SIG-M5 treated with dmso at 0.1 percent for 504 hours (cell line): ENCODE data around the gene PITX2.

Source experiments
- DNase-seq: peaks from one replicate; lab custom pipeline; 2025; ENCODE audit not compliant: unreplicated experiment; lab: John Stamatoyannopoulos, UW

Gene PITX2

DNA sequence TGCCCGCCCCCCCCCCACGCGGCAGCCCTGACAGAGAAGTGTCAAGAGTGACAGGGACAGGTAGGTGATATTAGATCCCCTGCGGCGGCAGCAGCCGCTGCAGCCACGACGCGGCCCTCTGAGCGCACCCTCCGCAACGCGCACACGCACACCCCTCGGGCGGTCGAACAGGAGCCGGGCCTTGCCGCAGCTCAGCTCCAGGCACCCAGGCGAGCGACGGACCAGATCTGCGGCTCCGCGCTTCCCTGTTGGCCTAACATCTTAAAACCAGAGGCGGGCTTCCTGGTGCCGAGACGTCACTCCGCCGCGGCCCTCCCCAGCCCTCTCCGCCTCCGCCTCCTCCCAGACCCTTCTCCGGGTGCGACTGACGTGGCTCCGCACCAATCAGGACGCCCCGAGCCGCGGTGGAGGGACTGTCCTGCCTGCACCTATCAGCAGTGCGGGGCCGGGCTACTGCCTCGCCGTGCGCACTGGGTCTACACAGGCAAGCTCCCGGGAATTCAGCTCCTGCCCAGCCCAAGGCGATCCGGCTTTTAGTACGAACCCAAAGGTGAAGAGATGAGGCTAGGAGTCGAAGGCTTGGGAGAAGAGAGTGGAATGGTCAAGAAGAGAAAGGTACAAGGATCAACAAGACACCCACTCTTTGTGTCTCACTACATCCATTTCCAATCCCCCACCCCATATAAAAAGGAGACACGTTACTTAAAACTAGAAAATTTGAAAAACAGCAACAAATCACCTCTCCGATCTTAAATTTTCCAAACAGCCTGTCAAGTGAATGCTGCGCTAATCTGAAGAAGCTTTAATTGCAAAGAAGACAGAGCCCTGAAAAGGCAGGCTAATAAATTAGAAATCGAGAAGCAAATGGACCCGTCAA, at the start of gene PITX2:
PITX2 (minus strand) TSS at position 237 of the 877 bp plus-strand sequence. CDS start 617 bp downstream, outside the sequence.
- DNase-seq = peak; percentile 69

DNA sequence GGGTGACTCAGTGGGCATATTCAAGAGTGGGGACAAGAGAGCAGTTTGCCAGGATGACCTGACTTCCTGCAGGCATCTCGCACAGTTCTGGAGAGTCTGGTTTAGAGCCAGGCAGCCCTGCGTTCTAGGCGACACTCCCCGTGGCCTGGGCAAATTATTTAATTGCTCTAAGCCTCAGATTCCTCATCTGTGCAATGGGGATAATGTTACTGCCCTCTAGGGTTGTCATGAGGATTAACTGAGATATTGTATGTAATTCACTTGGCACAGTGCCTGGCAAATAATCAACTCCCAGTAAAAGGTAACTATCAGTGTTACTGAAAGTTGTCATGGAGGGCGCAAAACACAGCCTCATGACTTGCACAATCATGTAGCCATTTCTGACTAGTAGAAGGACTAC, 48.8 kb upstream of the PITX2 start:
- no peak for DNase-seq

DNA sequence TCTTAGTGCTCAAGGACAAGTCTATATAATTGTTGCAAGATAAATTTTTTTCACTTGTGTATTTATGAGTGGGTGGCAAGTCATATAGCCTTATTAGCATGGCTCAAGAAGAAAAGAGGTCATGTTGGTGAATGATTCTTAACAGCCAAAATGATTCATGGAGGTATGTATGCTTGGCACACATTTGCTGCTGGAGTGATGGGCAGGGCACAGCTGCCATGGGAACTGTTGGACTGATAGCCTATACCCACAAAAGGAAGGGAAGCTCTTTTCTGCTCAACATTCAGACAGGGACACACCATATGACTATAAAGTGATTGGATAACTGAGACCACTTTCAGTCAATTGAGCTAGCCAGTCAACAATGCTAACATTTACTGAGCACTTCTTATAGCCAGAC, 46.8 kb upstream of the PITX2 start:
- no peak for DNase-seq

DNA sequence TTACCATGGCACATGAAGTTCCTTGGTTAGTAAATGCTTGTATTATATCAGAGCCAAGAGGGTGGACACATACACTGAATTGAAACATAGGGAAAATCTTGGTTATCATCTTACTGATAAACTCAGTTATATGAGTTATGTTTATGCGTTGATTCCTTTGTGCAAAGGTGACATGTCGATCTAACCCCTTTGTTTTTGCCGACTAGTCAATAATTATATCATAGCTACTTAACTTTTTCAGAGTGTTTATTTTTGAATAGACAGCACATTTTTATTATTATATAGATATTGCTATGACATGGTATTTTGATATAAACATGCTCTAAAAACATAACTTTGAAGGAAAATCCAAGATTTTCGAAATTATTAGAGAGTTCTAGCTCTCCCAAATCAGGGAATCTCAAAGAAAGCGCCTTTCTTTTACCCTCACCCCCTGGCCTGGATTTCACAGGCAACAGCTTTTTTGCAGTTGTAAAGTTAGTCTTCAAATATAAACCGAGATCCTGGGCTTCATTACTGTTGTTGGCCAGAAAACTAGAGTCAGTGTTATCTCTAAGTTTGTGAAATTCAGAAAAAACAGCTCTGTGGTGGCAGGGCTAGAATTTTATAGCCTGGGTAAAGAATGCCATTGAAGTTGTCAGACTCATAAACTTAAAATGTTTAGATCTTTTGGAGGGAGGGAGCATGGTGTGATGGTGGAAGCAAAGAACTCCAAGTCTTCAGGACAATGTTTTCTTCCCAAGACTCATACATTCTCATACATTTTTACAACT, 45.8 kb upstream of the PITX2 start:
- DNase-seq = no peak

DNA sequence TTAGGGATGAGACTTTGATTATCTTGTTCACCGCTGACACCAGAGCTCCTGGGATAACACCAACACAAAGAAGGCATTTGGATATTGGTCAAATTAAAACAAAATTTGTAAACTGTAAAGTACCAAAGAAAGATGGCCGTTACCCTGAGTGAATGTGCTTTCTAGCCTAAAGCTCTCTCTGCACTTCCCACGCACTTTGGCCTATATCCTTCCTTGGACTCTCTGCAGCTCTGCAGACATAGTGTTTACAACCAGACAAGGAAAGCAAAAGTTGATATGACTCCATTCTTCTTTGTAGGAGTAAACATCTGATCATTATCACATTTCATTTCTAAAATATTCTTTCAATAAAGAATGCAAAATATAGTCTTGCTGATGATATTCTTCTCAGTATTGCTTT, 44.8 kb upstream of the PITX2 start:
- DNase-seq = no peak

DNA sequence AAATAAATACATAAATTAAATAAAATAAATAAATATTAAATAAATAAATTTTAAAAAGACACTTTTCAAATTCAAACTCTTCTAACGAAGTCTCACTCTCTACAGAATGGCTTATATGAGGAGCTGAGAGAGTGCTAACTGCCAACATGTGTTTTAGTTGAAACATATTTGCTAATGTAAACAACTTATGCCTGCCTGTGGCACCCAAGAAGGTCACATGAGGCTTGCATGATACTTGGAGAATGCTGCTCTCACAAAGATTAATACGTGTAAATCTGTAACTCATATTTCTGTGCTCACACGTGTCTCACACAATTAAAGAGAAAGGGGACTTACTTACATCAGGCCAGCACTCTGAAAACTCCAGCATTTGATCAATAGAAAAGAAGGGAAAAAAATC, 43.2 kb upstream of the PITX2 start:
- DNase-seq = no peak

DNA sequence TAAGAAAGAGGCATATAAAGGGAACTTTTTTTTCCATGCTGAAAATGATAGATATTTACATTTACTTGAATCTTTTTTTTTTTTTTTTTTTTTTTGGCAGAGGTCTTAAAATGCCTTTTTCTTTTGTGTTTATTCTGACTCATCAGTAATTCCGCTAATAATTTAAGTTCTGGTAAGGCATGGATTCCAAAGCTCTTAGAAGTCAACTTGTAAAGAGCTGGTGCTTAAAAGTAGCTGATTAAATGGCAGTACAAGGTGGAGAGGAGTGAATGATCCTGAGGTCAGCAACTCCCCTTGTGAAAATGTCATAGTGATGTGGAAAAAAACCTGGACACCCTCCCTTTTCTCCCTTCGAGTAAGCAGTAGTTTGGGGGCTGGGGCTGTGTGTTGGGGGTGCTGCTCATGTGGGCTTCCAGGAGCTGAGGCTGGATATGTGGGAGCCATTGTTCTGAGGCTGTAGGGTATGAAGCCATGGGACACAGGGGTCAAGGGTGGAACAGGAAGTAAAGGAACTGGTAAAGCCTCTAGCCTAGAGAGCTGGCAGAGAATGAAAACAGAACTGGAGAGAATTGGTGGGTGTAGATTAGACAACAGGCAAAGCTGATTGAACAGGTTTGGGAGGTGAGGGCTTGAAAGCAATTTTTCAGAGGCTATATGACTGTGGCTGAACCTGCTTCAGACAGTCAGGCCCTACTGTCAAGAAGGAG, 41.0 kb upstream of the PITX2 start:
- DNase-seq = no peak

DNA sequence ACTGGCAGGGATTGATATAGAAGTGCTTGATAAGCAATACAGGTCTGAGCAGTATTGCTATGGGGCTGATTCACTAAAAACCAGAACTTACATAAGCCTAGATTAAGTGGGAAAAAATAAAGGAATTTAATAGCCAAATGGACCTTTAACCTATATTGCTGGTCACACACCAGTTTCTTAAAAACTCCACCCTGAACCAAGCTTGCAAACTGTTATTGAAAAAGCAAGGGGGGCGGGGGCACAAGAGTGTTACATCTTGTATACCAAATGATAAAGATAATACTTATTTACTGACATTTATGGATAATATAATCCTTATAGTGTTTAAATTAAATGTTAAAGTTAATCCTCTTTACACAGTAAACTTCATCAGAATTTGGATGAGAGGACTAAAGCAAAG, 40.3 kb upstream of the PITX2 start:
- no peak for DNase-seq

DNA sequence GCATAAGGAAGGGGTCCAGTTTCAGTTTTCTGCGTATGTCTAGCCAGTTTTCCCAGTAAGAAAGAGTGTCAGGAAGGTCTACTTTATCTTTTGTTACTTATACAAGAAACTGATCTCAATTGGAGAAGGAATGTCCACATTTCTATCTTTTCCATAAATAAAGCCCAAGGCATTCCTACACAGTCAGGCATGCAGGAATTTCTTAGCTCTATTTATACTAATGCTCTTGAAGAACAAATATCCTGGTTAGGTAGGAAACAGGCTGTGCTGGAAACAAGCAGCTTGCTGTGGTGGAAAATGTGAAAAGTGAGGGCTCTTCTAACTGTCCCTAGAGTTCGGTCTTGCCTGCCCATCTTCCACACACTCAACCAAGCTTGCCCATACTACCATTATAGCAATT, 37.9 kb upstream of the PITX2 start:
- DNase-seq = no peak

DNA sequence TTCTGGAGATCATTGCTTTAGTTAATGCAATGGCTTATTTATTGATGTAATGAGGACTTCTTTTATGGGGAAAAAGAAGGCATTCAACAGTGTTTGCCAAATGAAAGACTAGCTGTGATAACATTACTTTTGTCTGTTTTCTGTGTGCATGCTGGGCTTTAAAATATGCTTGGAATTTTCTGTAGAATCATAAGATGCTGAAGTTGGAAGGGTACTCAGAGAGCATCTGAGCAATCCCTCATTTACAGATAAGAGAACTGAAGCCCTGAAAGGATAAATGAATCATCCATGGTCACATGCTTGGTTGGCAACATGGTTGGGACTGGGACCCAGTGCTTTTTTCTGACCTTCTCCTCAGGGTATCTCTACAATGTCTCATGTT, 31.4 kb upstream of the PITX2 start:
- DNase-seq = no peak

DNA sequence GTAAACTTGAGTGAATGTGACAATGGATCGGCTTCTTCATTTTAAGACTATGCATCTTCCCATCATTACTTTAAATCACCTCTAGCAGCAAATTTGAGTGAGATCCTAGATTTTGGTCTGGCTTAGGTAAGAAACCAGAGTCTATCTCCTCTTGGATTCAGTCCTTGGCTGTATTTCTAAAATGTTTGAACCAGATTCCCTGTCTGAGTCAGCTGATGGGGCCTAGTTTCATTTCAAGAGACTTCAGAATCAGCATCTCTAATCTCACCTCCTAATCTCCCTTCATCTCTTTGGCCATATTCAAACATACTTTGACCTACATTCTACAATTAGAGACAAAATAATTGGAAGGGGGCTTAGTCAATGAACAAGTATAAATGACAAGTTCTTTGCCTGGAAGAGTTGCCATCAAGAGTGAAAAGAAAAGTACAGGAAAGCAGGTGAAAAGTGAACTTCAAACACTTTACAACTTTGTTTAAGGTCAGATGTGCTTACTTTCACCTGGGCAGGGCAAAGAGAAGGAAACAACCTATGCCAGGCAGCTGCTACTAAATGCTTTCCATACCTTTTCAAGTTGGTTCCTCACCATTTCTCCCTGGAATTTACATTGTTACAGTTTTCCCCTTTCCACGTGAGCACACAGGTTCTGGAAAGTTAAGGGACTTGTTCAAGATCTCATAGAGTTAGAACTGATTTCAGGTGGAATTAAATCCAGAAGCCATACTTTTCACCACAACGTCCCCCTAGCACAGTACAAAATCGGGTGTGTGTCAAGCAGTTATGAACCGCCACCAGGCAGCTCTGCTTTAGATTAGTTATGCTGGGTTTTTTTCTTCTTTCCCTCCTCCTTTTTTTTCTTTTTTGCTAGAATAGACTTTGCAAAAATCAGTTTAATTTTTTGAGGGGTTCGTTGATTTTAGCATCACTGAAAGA, 30.7 kb upstream of the PITX2 start:
- no peak for DNase-seq

DNA sequence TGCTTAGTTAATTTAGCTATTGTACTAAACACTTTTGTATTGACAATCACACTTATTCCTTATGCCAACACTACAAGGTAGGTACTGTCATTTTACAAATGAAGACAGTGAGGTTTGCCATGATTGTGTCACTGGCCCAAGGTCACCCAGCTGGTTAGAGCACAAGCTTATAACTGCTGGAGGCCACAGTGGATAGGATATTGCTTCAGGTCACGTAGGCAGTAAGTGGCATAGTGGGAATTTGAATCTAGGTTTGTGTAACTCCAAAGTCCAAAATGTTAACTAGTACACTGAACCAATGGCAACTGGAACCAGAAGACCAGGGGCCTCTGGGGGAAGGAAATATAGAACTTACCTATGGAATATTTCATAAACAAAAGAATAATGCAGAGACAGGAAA, 21.1 kb upstream of the PITX2 start:
- no peak for DNase-seq

DNA sequence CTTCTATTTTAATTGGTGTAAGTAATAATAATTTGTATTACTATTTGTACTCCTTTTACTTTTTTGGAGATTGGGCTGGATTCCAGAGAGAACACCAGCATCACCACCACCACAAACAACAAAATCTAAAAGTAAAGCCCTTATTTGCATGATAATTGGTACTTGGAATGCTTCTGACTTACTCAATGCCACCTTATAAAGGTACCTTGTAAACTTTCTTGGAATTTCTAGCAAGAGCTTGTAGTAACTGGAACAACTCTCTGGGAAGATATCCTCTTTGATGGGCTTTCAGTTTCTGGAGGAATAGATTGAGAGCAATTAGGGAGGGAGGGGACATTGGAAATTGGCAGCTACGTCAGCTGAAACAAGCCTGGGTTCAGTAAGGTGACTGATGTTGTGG, 20.2 kb upstream of the PITX2 start:
- no peak for DNase-seq

DNA sequence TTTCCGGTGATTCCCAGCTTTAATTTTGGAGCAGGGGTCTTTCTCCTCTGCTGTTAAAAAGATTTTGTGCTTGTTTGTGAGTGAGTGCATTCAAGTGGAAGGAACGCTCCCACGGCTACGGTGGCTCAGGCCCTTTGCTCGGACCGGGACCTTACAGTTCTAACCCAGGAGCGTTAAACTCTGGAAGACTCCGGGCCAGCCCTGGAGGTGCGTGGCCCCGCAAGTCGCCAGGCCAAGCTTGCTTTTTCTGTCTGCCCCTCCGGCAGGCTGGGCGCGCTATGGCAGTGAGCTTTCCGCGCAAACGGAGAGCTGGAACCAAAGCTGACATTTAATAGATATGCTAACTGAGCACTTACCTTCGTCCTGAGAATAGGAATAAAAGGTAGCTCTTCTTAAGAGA, 18.3 kb upstream of the PITX2 start:
- DNase-seq = no peak

DNA sequence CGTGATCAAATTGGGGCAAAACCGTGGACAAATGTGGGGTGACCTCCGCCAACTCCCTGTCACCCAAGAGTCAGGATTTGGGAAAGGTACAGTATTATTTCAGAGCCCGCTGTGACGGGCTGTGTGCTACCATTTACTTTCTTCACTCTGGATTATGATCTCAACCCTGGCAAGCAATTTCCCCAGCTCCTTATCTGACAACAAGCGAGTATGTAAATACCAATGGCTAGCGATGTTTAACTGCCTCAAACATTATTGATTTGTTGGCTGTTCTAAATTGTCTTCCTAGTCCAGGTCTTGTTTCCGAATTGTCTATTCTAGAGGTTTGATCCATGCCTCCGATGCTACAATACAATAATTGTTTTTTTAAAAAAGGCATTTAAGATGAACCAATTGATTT, 17.7 kb upstream of the PITX2 start:
- no peak for DNase-seq

DNA sequence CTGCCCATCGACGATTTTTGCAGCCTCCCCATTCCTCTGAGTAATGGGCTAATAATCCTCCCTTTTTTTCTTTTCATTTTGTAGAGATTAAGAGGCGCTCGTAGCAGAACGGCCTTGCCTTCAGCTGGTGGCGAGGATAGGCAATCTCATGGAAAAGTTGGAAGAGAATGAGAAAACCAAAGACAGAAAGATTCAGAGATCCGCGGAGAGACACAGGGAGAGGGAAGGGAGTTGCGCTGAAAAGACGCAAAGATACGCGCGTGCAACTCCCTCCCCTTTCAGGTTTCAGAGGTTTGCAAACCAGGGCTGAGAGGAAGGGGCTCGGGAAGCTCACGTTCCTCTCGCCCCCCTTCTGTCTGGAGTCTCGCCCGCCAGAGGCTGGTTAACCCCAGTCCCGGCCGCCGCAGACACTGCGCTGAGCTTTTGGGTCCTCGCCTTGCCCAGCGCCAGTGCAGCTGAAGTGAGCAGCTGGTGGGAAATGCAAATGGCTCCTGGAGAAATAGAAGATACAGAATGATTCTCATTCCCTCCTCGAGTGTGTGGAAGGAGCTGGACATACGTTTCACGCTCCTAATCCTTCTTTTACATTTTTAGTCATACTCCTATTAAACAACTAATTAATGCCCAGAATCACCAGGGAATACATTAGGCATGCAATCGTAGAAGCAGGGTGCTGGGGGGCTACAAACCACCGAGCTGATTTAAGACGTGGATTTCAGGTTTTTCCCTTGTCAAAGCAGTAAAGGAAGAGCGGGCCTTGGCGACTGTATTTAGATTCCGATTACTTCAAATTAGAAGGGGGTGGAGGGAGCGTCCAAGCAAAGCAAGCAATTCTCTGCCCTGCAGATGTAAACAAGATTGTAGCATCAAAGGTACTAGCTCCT, 16.6 kb upstream of the PITX2 start:
- DNase-seq = no peak

DNA sequence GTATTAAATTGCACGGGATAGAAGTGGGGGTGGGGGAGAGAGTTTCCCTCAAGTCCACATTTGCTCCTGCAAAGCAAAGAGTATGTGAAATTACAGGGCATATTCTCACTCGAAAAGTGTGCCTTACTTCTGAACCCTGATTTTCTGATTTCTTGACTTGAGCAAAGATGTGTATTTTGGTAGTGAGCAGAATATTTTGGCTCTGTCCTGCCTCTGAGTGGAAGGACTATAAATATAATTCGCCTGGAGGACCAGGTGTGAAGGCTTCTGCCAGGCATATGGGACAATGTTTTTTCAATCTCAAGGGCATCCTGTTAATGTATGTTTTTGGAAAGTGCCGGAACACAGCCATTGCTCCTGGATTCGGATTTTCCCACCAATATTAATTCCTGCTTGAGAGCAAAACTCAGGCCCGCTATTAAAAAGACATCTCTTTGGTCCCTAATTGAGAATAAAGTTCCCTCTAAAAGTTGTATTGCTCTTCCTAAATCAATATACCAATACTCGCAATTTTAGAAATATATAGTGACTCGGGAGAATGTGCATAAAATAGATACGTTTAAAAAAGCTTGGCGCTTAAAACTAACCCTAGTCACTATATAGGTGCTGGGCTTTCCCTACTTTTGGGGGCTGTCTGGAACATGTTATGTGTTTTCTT, 15.3 kb upstream of the PITX2 start:
- DNase-seq = no peak

DNA sequence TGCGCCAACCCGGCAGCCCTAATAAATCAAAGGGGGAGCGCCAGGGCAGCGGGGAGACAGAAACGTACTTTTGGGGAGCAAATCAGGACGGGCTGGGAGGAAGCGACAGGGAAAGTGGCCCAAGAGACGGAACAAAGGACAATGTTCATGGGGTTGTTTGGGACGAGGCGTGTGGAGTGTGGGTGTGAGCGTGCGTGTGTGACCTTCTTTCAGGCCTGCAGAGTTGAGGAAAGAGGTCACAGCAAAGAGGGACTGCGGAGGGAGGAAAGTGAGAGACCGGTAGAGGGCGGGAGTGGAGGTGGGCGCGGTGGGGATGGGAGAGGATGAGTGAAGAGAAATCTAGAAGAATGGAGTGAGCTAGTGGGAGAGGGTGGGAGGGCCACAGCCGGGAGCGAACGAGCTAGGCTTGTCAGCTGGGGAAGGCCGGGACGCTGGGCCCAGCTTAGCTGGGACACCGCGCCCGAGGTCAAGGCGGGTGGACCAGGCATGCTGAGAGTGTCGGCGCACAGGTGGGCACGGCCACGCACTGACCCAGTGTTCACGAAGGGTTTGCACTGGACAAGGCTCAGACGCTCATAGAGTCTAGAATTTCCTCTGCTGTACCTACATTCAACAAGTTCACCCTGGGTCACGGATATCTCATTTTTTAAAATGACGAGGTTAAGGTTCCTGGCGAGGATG, 14.7 kb upstream of the PITX2 start:
- DNase-seq = no peak
